Raji (cell line): ENCODE data around the gene CLCF1.

Experiments
- POLR2A ChIP-seq: IDR thresholded peaks from 2 replicates; pipeline ENCODE4 v1.6.1; 2011; ENCODE audit warnings: low read depth, low read length, control low read depth; ENCODE audit not compliant: insufficient read depth

Gene CLCF1

DNA sequence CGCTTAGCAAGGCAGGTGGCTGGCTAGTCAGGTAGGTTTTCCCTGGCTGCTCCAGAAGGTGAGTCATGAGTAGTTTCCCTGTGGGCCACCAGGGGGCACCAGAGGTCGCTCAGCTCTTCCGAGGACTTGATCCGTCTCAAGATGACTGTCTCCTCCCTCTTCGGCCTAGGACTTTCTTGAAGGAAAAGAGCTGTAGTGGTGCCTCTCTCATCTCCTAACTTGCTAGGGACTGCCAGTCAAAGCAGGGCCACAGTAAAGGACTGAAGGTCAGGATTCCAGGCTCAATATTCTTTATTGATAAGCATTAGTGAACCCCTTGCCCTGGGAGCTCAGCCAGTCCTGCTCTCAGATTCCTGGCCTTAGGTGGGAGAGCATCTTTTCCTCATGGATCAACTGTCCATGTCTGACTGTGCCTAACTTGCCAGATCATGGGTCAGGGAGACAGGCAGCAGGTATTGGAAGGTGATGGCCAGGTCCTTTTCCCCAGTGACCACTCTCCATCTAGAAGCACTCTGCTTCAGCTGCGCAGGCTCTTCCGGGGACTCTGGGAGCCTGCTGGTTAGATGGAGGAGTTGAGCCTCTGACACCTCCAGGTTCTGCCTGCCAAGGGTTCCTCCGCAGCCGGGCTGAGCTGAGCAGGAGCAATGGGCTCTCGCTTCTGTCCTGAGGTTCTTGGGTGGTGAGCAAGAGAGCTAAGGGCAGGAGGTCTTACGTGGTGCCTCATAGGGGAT is 22.0 kb downstream of the CLCF1 start:
- peak; percentile 59 for TF ChIP-seq POLR2A

DNA sequence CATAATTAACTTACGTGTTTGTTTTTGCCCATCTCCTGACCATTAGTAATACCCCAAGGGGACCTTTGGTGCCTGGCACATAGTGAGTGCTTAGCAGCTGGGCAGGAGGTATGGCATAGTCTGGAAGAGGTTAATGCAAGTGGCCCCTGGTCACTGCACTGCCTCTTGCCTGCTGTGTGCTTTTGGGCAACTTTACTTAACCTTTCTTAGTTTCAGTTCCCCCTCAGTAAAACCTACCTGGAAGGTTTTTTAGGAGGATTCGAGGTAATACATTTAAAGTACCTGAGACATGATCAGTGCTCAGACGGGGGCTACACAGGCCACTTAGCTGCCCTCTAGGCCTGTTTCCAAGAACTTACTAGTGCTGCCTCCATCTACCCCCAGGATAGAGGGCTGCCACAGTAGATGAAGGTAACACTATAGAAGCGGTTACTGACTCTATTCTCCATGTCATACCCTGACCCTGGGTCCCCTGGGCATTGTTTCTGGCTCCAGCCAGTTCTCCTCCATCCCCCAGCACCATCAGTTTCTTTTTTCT is 23.4 kb downstream of the CLCF1 start:
- TF ChIP-seq POLR2A = peak; percentile 46; the same call in 1 of the 2 replicates

DNA sequence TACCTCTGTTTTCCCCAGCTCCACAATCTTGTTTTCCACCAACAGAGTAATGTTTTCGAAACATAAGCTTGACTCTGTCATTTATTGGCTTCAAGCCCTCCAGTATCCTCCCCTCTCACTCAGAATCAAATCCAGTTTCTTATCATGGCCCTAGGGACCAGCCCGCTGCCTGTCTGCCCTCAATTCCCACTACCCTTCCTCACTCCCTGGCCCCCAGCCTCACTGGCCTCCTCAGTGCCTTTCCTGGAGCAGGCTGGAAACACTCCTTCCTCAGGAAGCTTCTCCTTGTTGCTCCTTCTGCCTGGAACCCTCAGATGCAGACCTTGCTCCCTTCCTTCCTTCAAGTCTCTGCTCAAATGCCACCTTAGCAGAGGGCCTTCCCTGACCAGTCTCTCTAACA is 23.9 kb downstream of the CLCF1 start:
- TF ChIP-seq POLR2A = peak; percentile 37; the same call in 1 of the 2 replicates

DNA sequence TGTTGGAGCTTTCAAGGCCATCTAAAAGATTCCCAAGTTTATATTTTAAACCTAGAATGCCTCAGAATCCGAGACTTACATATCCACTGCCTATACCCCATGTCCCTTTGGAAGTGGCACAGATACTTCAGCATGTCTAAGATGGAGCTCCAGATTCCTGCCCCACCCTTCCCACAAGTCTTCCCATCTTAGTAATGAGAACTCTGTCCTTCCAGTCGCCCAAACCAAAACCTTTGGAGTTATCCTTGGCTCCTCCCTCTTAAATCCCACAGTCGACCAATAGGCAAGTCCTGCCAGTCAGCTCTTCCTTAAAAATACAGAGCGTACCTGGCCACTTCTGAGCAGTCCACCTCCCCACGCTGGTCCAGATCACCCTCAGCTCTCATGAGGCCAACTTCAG is 24.4 kb downstream of the CLCF1 start:
- no peak for TF ChIP-seq POLR2A

DNA sequence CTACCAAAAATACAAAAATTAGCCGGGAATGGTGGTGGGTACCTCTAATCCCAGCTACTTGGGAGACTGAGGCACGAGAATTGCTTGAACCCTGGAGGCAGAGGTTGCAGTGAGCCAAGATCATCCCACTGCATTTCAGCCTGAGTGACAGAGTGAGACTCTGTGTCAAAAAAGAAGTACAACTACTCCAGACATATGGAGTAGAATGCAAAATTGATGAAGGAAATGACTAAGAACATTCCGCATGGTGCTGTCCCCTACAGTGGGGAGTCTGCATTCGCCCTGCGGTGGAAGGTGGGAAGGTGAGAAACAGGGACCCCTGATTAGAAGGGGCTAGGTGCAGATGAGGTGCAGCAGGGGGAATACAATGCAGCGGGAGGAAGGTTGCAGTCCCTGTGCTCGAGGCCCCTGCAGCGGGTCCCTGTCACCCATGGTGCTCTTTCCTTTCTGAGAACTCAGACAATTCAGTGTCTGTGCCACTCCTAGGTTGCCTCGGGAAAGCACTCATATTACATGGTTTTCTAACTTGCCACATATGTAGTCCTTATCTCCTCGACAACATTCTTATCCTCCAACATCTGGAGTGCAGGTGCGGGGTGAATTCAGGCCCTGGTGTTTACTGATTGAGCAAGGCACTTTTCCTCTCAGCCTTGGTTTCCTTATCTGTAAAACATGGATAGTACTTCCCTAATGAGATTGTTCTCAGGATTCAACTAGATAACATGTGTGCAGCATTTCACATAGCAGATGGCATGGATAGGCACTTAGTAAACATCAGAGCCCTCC is 25.2 kb downstream of the CLCF1 start:
- TF ChIP-seq POLR2A = peak; percentile 20; the same call in 1 of the 2 replicates

DNA sequence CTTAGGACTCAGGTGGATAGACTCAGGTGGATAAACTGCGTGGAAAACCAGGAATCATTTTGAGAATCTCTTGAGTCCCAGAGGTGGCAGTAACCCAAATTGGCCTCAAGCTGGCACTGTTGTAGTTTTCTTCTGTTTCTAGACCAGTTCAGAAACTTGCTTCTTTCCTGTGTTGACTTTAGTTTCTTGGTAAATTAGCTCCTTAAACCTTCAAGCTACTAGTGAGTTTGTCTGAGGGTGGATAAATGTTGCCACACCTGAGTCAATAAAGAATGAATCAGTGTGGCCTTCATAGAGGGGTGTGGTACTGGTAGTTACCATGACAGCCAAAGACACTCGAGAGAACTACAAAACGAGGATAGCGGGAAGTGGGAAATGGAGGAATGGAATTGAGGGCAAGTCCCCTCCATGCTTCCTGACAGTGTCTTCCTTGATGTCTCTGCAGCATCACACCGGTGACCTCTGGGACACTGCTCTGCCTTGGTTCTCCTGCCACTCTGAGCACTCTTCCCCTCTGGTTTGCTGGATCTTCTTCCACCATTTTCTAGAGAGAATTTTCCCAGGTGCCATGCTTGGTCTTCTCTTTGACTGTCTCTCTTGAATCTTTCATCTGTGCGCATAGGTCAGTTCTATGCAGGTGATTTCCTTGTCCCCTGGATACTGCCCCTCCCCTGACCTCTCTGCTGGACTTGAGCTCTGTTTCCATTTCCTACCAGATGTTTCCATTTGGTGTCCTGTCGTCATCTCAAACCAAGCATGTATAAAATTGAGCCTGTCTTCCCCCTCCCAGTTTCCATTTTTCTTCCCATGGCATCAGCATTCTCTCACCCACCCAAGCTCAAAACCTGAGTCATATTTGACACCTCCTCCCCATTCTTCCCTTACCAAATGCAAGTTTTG is 27.2 kb downstream of the CLCF1 start:
- TF ChIP-seq POLR2A = no peak

DNA sequence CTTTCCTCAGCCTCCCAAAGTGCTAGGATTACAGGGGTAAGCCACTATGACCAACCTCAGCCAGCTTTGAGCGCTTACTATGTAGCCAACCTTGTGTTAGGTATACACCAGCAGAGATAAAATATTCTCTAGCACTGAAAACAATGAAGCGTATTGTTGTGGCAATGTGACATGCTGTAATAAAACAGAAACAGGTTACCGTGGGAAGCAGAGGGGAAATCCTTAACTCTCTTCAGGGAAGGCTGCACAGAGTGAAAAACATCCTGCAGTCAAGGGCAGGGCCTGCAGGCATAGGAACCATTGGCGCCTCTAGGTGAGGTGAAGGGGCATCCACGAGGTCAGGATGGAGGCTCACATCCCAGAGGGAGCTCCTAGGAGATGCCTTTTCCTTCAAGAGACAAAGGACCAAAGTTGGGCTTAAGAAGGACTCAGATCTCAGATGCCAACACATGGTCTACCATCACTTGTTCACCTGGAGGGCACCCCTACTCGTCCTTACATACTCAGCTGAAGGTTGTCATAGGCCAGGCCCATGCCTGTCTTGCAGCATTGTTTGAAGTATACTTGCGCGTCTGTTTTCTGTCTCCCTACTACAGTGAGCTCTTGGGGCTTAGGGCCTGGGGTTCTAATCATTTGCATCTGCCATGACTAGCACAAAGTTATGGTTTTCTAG is 28.0 kb downstream of the CLCF1 start:
- no peak for TF ChIP-seq POLR2A

DNA sequence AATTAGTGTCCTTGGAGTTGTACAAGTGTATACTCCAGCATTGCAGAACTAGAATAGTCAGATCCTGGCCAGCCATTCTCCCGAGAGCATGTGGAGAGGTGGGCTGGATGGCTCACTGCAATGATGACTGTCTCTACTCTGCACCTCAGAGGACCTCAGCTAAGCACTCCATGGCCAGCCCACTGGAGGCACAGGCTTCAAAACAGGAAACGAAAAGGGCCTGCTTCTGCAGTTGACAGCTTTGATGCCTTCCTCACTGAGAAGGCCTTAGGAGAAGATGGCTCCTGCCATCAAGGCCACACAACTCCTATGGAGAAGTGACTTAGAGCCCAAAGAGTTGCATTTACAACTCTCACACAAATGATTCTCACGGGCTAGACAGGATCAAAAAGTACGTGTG is 29.1 kb downstream of the CLCF1 start:
- no peak for TF ChIP-seq POLR2A

DNA sequence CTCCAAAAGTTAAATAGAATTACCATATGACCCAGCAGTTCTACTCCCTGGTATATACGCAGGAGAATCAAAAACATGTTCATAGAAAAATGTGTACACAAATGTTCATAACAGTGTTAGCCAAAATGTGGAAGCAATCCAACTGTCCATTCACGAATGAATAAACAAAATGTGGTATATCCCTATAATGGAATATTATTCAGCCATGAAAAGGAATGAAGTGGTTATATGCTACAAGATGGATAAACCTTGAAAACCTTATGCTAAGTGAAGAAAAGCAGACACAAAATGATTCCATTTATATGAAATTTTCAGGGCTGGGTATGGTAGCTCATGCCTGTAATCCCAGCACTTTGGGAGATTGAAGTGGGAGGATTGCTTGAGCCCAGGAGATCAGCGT is 36.1 kb downstream of the CLCF1 start:
- TF ChIP-seq POLR2A = no peak

DNA sequence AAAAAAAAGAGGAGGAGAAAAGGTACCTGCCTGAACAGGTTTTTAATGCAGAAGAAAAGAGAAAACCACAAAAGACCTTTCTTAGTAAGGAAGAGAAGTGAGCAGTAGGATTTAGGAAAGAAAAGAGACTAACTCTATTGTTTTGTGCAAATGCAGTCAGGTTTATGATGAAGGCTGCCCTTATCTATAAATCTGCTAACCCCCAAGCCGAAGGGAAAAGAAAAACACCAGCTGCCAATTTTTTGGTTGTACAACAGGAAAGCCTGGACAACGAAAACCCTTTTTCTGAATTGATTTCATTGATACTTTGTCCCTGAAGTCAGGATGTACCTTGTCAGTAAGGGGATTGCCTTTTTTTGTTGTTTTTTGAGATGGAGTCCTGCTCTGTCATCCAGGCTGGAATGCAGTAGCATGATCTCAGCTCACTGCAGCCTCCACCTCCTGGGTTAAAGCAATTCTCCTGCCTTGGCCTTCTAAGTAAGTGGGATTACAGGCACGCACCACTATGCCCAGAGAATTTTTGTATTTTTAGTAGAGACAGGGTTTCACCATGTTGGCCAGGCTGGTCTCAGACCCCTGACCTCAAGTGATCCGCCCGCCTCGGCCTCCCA is 41.2 kb downstream of the CLCF1 start:
- no peak for TF ChIP-seq POLR2A

DNA sequence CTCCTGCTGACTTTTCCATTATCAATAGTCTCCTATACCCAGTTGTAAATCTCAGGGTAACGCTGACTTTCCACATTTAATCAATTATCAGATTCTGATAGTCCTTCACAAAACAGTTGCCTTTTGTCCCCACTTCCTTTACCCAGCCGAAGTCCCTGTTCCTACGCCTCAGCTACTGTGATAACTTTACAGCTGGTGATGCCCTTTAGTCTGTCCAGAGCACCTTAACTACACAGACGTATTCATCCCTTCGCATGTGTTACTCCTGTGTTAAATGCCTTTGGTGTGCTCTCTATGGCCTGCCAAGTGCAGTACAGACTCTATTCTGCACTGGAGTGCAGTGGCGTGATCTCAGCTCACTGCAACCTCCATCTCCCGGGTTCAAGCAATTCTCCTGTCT is 49.9 kb downstream of the CLCF1 start:
- TF ChIP-seq POLR2A = no peak

DNA sequence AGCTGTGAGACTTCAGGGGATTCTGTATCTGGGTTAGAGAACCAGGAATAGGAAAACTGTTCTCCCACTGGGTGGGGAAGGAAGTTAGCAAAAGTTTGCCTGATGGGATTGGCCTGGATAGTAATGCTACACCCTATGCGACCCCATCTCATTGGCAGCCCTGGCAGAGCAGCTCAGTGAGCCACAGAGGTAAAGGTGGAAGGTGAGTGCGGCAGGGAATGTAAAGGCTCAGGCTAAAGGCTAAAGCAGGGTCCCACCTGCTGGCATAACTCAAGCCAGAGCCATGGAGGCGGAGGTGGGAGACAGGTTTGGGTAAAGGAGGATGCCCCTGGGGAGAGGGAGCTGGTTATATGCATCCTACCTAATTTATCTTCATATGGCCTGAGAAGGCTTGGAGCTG is 51.3 kb downstream of the CLCF1 start:
- no peak for TF ChIP-seq POLR2A

DNA sequence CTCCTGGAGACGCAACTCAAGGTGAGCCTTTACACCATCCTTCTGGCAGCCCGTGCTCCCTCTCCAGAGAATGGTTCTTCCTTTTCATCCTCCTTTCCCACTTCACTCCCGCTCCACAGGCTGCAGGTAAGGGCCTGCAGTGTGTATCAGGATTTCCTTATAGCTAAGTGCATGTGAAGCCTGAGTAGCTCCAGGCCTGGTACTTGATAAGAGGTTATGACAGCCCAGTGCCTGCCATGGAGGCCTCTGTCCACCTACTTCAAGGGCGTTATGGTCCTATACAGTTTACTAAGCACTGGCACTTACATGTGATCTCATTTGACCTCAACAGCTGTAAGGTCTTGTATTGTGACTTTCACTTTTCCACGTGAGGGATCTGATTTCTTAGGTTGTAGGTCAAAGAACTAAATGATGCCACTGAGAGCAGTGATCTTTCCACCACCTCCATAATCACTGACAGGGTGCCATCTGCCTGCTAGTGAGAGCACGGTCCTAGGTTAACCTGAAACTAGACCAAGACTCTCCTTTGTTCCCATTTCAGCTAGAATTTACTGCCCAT is 52.0 kb downstream of the CLCF1 start:
- TF ChIP-seq POLR2A = no peak

DNA sequence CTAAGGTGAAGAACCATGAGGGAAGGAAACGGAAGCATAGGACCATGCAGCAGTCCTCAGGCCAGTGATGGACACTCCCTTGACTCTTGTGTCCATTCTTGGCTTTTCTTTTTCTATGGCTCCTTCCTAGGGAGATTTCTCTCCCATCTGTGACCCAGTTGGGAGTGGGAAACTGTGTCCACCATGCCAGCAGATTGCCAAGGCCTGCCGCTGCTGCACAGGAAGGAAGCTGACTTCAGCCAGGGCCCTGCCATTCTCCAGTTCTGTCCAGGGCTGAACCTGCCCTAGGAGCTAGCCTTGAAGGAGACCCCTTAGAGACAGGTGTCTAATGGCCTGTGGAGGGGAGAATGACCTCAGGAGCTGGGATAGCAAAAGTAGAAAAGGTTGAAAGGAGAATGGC is 52.7 kb downstream of the CLCF1 start:
- no peak for TF ChIP-seq POLR2A
